VCaP (cell line): ENCODE results near the gene ZNF778.

Experiments
- H3K27ac ChIP-seq: fragments of 450-650 bp; 2 replicates; pipeline ENCODE4 v1.5.1; 2017
- CTCF ChIP-seq: fragments of 450-650 bp; conservative IDR thresholded peaks from 2 replicates; pipeline ENCODE4 v1.5.1; 2017; ENCODE audit warnings: mild to moderate bottlenecking, moderate library complexity

Gene ZNF778

GRCh38 chr16:89200124-89200849, 17.2 kb upstream of the ZNF778 start, which contains the start of gene SLC22A31:
TSS of gene SLC22A31 (minus strand) at chr16:89200537. CDS start at chr16:89200501, 36 bp downstream.
- H3K27ac ChIP-seq = no peak within 1 kb of the TSS
- TF ChIP-seq CTCF = no peak

GRCh38 chr16:89200850-89201411, 16.6 kb upstream of the ZNF778 start:
- TF ChIP-seq CTCF = no peak
- H3K27ac ChIP-seq = no peak overlapping the region

DNA sequence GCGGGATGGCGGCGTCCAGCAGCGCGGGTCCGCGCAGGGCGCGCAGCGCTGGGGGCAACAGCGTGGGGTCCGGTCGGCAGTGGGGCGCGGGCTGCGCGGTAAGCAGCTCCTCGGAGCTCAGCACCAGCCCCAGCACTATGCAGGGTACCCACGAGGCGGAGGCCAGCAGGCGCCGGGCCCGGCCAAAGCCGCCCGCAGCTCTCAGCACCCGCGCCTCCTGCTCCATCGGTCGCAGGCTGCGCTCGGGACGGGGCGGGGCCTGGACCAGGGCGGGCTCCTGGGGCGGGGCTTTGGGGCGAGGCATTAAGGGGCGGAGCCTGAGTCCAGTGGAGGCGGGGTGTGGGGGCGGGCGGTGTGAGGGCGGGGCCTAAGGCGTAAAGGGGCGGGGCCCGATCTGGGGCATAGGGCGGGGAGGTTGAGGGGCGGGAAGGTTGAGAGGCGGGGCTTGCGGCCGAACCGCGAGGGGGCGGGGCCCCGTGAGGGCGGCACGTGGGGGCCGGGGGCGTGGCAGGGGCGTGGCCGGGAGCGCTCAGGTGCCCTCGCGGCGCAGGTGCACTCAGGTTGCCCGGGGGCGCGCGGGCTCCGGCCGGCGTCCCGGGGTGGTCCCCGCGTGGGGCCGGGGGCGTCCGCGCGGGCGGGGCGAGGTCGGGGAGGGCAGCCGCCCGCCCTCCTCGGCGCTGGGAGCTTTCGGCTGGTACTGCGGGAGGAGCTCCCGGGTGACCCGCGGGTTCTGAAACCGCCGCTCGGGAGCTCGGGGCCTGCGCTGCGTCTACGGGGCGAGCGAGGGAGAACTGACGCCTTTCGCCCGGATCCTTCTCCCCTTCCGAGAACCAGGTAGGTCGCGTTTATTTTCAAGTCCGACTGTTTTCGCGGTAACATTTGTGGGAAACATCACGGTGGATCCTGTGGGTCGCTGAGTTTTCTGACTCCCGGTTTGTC, 15.8 kb upstream of the ZNF778 start:
- no peak for TF ChIP-seq CTCF
- H3K27ac ChIP-seq = no peak overlapping the region

DNA sequence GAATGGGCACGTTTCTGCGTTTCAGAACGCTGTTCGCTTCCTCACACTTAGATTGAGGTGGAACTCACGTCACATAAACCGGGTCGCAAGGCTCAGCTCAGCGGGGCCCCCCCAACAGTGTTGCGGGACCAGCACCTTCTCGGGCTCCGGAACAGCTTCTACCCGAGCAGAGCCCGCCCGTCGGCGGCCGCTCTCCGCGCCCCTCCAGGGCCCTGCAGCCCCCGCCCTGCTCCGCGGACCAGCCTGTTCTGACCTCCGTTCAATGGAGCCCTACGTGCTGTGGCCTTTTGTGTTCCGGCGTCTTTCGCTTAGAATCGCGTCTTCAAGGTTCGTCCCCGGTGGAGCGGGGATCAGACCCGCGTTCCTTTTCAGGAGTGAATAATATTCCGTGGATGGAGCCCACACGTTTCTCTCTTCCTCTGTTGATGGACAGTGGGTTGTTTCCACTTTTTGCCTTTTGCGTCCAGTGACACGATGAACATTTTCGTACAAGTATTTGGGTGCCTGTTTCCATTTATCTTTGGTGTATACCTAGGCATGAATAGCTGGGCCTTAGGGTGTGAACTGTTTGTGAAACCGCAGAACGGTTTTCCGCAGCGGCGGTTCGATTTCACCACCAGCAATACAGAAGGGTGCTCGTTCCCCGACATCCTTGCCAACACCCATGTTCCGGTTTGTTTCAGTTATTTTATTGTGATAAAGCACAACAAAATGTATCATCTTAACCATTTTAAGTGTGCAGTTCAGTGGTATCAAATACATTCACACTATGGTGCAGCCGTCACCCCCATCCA, 14.9 kb upstream of the ZNF778 start:
- no peak for TF ChIP-seq CTCF
- H3K27ac ChIP-seq = no peak overlapping the region

- TF ChIP-seq CTCF = no peak
- H3K27ac ChIP-seq = no peak overlapping the region
These were observed 9.5 kb upstream of the ZNF778 start for GRCh38 chr16:89207993-89208392.

DNA sequence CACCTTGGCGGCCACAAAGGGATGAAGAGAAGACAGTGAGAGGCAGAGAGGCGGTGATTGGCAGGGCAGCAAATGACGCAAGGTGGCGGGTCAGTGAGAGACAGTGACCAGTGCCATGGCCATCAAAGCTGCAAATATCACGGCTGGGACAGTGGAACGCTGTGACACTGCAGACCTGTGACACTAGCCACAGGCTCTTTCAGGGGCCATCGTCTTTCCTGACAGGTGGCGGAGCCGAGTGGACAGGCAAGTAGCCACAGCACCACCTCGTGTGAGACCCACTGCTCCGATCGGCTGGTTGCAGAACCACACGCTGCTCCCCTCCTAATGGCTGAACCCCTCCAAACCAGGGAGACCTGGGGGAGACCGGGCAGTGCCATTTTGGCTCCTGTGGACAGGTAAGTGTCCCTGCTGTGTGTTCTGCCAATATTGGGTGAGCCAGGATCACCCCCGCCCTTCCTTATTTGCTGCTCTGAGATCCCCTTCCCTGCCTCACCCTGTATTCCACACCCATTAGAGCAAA, 7.9 kb upstream of the ZNF778 start:
- no peak for TF ChIP-seq CTCF

More for the DNA sequence above, 7.9 kb upstream of the ZNF778 start:
- no peak overlapping the region for H3K27ac ChIP-seq
